ENCODE data around the gene GIGYF1.
A peak's percentile ranks its signal among the peaks of the same experiment; 100 is the strongest.

GIGYF1 gene

GRCh38 chr7:100696123-100696521, 2.1 kb upstream of the GIGYF1 start:
- H3K36me3 ChIP-seq (ENCODE audit: insufficient read depth, low read length) = no peaks in the 10 kb centered on the region; the same call in 1 of the 2 replicates
- peak overlapping the region; percentile 37 for H3K9ac ChIP-seq (ENCODE audit: low read depth, low read length)
- no peaks in the 10 kb centered on the region for H3K9me3 ChIP-seq (ENCODE audit: control insufficient read depth, insufficient read depth, low read length)
- H3K4me1 ChIP-seq (ENCODE audit: insufficient read depth, low read length) = peaks cover 22% of the 10 kb centered on the region

GRCh38 chr7:100693312-100694097, 545 bp downstream of the GIGYF1 start:
- Histone ChIP-seq H3K36me3 (ENCODE audit: insufficient read depth, low read length) (peaks cover 4% of the 10 kb centered on the region; the same call in 1 of the 2 replicates), H3K4me1 (ENCODE audit: insufficient read depth, low read length) (peaks cover 26% of the 10 kb centered on the region), H3K9me3 (ENCODE audit: control insufficient read depth, insufficient read depth, low read length) (no peaks in the 10 kb centered on the region), H3K9ac (ENCODE audit: low read depth, low read length) (peak overlapping the region; percentile 89)

GRCh38 chr7:100692578-100692961, 1.5 kb downstream of the GIGYF1 start:
- H3K9me3 ChIP-seq (ENCODE audit: control insufficient read depth, insufficient read depth, low read length) = no peaks in the 10 kb centered on the region
- peak overlapping the region; percentile 89 for H3K9ac ChIP-seq (ENCODE audit: low read depth, low read length)
- H3K36me3 ChIP-seq (ENCODE audit: insufficient read depth, low read length) = peaks cover 4% of the 10 kb centered on the region; the same call in 1 of the 2 replicates
- H3K4me1 ChIP-seq (ENCODE audit: insufficient read depth, low read length) = peaks cover 26% of the 10 kb centered on the region

- H3K9ac ChIP-seq (ENCODE audit: low read depth, low read length) = peak overlapping the region; percentile 89; the same call in 1 of the 2 replicates
- H3K36me3 ChIP-seq (ENCODE audit: insufficient read depth, low read length) = peaks cover 4% of the 10 kb centered on the region; the same call in 1 of the 2 replicates
- H3K4me1 ChIP-seq (ENCODE audit: insufficient read depth, low read length) = peaks cover 26% of the 10 kb centered on the region
- no peaks in the 10 kb centered on the region for H3K9me3 ChIP-seq (ENCODE audit: control insufficient read depth, insufficient read depth, low read length)
Observed at GRCh38 chr7:100691676-100692577, 2.1 kb downstream of the GIGYF1 start.

- Histone ChIP-seq H3K4me1 (ENCODE audit: insufficient read depth, low read length) (peaks cover 22% of the 10 kb centered on the region), H3K9ac (ENCODE audit: low read depth, low read length) (no peak overlapping the region), H3K36me3 (ENCODE audit: insufficient read depth, low read length) (peaks cover 12% of the 10 kb centered on the region)
Observed at GRCh38 chr7:100689230-100690135, 4.6 kb downstream of the GIGYF1 start.

GRCh38 chr7:100688326-100688860, 5.7 kb downstream of the GIGYF1 start:
- Histone ChIP-seq H3K36me3 (ENCODE audit: insufficient read depth, low read length) (peaks cover 12% of the 10 kb centered on the region), H3K9me3 (ENCODE audit: control insufficient read depth, insufficient read depth, low read length) (no peaks in the 10 kb centered on the region), H3K4me1 (ENCODE audit: insufficient read depth, low read length) (peaks cover 22% of the 10 kb centered on the region), H3K9ac (ENCODE audit: low read depth, low read length) (no peak overlapping the region)

More at GRCh38 chr7:100689230-100690135, 4.6 kb downstream of the GIGYF1 start:
- H3K9me3 ChIP-seq (ENCODE audit: control insufficient read depth, insufficient read depth, low read length) = no peaks in the 10 kb centered on the region

GRCh38 chr7:100687751-100688300, 6.2 kb downstream of the GIGYF1 start:
- peaks cover 12% of the 10 kb centered on the region for H3K36me3 ChIP-seq (ENCODE audit: insufficient read depth, low read length)
- H3K9me3 ChIP-seq (ENCODE audit: control insufficient read depth, insufficient read depth, low read length) = no peaks in the 10 kb centered on the region
- no peak overlapping the region for H3K9ac ChIP-seq (ENCODE audit: low read depth, low read length)
- H3K4me1 ChIP-seq (ENCODE audit: insufficient read depth, low read length) = peaks cover 19% of the 10 kb centered on the region

GRCh38 chr7:100687261-100687660, 6.8 kb downstream of the GIGYF1 start:
- Histone ChIP-seq H3K9me3 (ENCODE audit: control insufficient read depth, insufficient read depth, low read length) (no peaks in the 10 kb centered on the region), H3K36me3 (ENCODE audit: insufficient read depth, low read length) (peaks cover 12% of the 10 kb centered on the region; the same call in 1 of the 2 replicates), H3K9ac (ENCODE audit: low read depth, low read length) (no peak overlapping the region), H3K4me1 (ENCODE audit: insufficient read depth, low read length) (peaks cover 14% of the 10 kb centered on the region)

- Histone ChIP-seq H3K9me3 (ENCODE audit: control insufficient read depth, insufficient read depth, low read length) (no peaks in the 10 kb centered on the region), H3K9ac (ENCODE audit: low read depth, low read length) (no peak overlapping the region), H3K36me3 (ENCODE audit: insufficient read depth, low read length) (peaks cover 14% of the 10 kb centered on the region; the same call in 1 of the 2 replicates), H3K4me1 (ENCODE audit: insufficient read depth, low read length) (peaks cover 14% of the 10 kb centered on the region)
Observed at GRCh38 chr7:100686822-100687211, 7.2 kb downstream of the GIGYF1 start.

- Histone ChIP-seq H3K9ac (ENCODE audit: low read depth, low read length) (no peak overlapping the region), H3K4me1 (ENCODE audit: insufficient read depth, low read length) (peaks cover 15% of the 10 kb centered on the region; the same call in 1 of the 2 replicates), H3K36me3 (ENCODE audit: insufficient read depth, low read length) (peaks cover 17% of the 10 kb centered on the region; the same call in 1 of the 2 replicates)
Observed at GRCh38 chr7:100686201-100686821, 7.7 kb downstream of the GIGYF1 start.

GRCh38 chr7:100685631-100686145, 8.4 kb downstream of the GIGYF1 start:
- Histone ChIP-seq H3K9ac (ENCODE audit: low read depth, low read length) (no peak overlapping the region), H3K36me3 (ENCODE audit: insufficient read depth, low read length) (peaks cover 18% of the 10 kb centered on the region; the same call in 1 of the 2 replicates), H3K4me1 (ENCODE audit: insufficient read depth, low read length) (peaks cover 13% of the 10 kb centered on the region; the same call in 1 of the 2 replicates), H3K9me3 (ENCODE audit: control insufficient read depth, insufficient read depth, low read length) (no peaks in the 10 kb centered on the region)

More at GRCh38 chr7:100686201-100686821, 7.7 kb downstream of the GIGYF1 start:
- H3K9me3 ChIP-seq (ENCODE audit: control insufficient read depth, insufficient read depth, low read length) = no peaks in the 10 kb centered on the region

GRCh38 chr7:100685049-100685605, 8.9 kb downstream of the GIGYF1 start:
- peaks cover 17% of the 10 kb centered on the region; the same call in 1 of the 2 replicates for H3K36me3 ChIP-seq (ENCODE audit: insufficient read depth, low read length)
- H3K4me1 ChIP-seq (ENCODE audit: insufficient read depth, low read length) = peaks cover 16% of the 10 kb centered on the region; the same call in 1 of the 2 replicates
- H3K9ac ChIP-seq (ENCODE audit: low read depth, low read length) = no peak overlapping the region
- H3K9me3 ChIP-seq (ENCODE audit: control insufficient read depth, insufficient read depth, low read length) = no peaks in the 10 kb centered on the region

Data from ES-I3 (cell line).